ENCODE measurements around the gene PTDSS2. TPM values are rescaled to one million over a fixed set of nuclear protein-coding genes. Genes with fewer than 3 reads are reported as not detected.

PTDSS2 gene
- total RNA-seq, 4 donors from 2014 or later = 22.3 to 31.0 (median 25.3) TPM

GRCh38 chr11:439315-440064, 10.6 kb upstream of the PTDSS2 start:
- Histone ChIP-seq H3K36me3 (no peaks in the 10 kb centered on the region), H3K27me3 (no peaks in the 10 kb centered on the region), H3K4me3 (no peak overlapping the region), H3K27ac (no peak overlapping the region), H3K9me3 (no peaks in the 10 kb centered on the region), H3K4me1 (peaks cover 24% of the 10 kb centered on the region)
- 84% methylated on average over 19 of the region's 23 CpGs for WGBS
- no peak for DNase-seq (ENCODE audit: low spot score in 2 of 2)
- no peak for TF ChIP-seq POLR2A (IDR thresholded peaks at IDR 0.05)
- no peak for TF ChIP-seq POLR2AphosphoS5 (IDR thresholded peaks at IDR 0.05)
- TF ChIP-seq, protein P1, sequence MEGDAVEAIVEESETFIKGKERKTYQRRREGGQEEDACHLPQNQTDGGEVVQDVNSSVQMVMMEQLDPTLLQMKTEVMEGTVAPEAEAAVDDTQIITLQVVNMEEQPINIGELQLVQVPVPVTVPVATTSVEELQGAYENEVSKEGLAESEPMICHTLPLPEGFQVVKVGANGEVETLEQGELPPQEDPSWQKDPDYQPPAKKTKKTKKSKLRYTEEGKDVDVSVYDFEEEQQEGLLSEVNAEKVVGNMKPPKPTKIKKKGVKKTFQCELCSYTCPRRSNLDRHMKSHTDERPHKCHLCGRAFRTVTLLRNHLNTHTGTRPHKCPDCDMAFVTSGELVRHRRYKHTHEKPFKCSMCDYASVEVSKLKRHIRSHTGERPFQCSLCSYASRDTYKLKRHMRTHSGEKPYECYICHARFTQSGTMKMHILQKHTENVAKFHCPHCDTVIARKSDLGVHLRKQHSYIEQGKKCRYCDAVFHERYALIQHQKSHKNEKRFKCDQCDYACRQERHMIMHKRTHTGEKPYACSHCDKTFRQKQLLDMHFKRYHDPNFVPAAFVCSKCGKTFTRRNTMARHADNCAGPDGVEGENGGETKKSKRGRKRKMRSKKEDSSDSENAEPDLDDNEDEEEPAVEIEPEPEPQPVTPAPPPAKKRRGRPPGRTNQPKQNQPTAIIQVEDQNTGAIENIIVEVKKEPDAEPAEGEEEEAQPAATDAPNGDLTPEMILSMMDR (IDR thresholded peaks at IDR 0.05) = no peak
- no peak for TF ChIP-seq EP300 (IDR thresholded peaks at IDR 0.05)

GRCh38 chr11:440065-441042, 9.7 kb upstream of the PTDSS2 start:
- no peak for DNase-seq (ENCODE audit: low spot score in 2 of 2)
- Histone ChIP-seq H3K27me3 (no peaks in the 10 kb centered on the region), H3K4me3 (no peak overlapping the region), H3K27ac (no peak overlapping the region), H3K4me1 (peaks cover 29% of the 10 kb centered on the region), H3K9me3 (no peaks in the 10 kb centered on the region), H3K36me3 (no peaks in the 10 kb centered on the region)
- TF ChIP-seq, protein P1 (IDR thresholded peaks at IDR 0.05) = no peak
- TF ChIP-seq POLR2AphosphoS5 (IDR thresholded peaks at IDR 0.05) (no peak), EP300 (IDR thresholded peaks at IDR 0.05) (no peak), POLR2A (IDR thresholded peaks at IDR 0.05) (no peak)
- WGBS = 91% methylated on average over 19 of the region's 27 CpGs

DNA sequence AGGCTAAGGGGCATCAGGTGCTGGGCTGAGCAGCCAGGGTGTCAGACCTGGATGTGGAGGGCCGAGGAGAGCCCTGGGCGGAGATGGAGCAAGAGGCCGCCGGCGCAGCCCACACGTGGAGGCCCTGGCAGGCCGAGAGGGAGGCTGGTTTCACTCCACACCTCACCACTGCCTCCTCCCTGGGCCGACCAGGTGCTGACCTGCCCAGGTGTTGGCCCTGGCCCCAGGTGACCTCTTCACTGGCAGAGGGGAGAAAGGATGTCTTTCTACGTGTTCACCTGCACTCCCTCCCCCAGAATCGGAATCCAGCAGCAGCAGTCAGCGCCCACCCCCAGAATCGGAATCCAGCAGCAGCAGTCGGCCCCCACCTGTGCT, 9.0 kb upstream of the PTDSS2 start:
- DNase-seq (ENCODE audit: low spot score in 2 of 2) = no peak
- Histone ChIP-seq H3K9me3 (no peaks in the 10 kb centered on the region), H3K27me3 (no peaks in the 10 kb centered on the region), H3K36me3 (no peaks in the 10 kb centered on the region), H3K27ac (no peak overlapping the region), H3K4me1 (peaks cover 29% of the 10 kb centered on the region), H3K4me3 (peak overlapping the region; percentile 40)
- WGBS = 48% methylated on average over 7 of the region's 13 CpGs
- no peak for TF ChIP-seq POLR2A (IDR thresholded peaks at IDR 0.05)
- TF ChIP-seq, protein P1 (IDR thresholded peaks at IDR 0.05) = no peak

GRCh38 chr11:441418-442274, 8.4 kb upstream of the PTDSS2 start, which contains the start of gene ANO9:
Gene ANO9 (minus strand): TSS chr11:442011. CDS start chr11:441926, 85 bp downstream.
- Histone ChIP-seq H3K4me1 (peaks cover 29% of the 10 kb centered on the region), H3K27me3 (no peaks in the 10 kb centered on the region), H3K9me3 (no peaks in the 10 kb centered on the region), H3K36me3 (no peaks in the 10 kb centered on the region), H3K27ac (no peak within 1 kb of the TSS), H3K4me3 (peak within 1 kb of the TSS; percentile 40)
- WGBS = 40% methylated on average over 2 of the region's 35 CpGs
- DNase-seq (ENCODE audit: low spot score in 2 of 2) = no peak
- TF ChIP-seq EP300 (IDR thresholded peaks at IDR 0.05) (no peak), POLR2A (IDR thresholded peaks at IDR 0.05) (no peak), POLR2AphosphoS5 (IDR thresholded peaks at IDR 0.05) (no peak)
- TF ChIP-seq, protein P1 (IDR thresholded peaks at IDR 0.05) = no peak

Measured in suprapubic skin (tissue), 4 donors.